NCI-H510A treated with DMSO at 0.1 percent for 48 hours (cell line): ENCODE data around the gene CAMTA1.

ENCODE experiments used
- DNase-seq: peaks from one replicate; lab custom pipeline; 2025; lab: John Stamatoyannopoulos, UW

CAMTA1 gene

DNA sequence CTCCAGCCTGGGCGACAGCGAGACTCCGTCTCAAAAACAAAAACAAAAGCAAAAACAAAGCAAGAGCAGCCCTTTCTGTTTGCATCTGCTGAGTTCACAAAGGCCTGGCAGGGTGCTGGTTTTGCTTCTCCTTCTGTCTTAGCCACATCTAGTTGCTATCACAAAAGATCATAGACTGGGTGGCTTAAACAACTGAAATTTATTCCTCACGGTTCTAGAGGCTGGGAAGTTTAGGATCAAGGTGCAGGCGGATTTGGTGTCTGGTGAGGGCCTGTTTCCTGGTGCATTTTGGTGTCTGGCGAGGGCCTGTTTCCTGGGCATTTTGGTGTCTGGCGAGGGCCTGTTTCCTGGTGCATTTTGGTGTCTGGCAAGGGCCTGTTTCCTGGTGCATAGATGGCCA, 471.3 kb downstream of the CAMTA1 start:
- no peak for DNase-seq

- DNase-seq: peak; percentile 89
Observed at GRCh38 chr1:7257225-7257624, 472.0 kb downstream of the CAMTA1 start.

- peak; percentile 73 for DNase-seq
Observed at GRCh38 chr1:7258589-7259135, 473.4 kb downstream of the CAMTA1 start.

DNA sequence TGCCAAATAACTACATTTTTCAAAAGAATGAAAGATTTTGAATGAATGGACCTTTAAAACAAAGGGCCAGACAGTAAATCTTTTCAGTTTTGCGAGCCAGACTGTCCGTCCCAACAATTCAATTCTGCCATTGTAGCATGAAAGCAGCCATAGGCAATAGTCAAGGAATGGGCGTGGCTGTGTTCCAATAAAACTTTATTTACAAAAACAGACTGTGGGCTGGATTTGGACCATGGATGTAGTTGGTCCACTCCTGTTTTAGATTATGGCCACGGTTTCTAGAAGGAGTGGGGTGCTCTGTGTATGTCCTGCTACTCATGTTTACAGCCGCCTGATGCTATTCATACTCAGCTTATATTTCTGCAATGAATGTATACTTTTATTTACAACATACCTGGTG, 474.7 kb downstream of the CAMTA1 start:
- DNase-seq: no peak

GRCh38 chr1:7261490-7261889, 476.2 kb downstream of the CAMTA1 start:
- DNase-seq: peak; percentile 78

DNA sequence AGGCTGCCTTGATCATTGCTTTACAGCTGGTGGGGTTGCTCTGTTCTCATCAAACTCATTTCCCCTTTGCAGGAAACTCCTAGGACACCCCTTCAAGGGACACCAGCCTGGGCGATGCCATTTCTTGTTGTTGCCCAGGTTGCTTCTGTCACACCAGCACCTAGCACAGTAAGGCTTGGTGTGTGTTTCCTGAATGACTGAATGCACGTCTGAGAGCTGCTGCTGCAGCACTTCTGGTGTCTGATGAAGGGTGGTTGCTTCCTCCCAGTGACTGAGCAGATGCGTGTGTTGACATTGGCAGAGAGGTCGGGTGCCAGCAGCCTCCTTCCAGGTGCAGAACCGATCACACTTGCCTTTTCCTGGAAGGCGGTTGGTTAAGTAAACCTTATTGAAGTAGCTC, 477.4 kb downstream of the CAMTA1 start:
- DNase-seq: peak; percentile 99

DNA sequence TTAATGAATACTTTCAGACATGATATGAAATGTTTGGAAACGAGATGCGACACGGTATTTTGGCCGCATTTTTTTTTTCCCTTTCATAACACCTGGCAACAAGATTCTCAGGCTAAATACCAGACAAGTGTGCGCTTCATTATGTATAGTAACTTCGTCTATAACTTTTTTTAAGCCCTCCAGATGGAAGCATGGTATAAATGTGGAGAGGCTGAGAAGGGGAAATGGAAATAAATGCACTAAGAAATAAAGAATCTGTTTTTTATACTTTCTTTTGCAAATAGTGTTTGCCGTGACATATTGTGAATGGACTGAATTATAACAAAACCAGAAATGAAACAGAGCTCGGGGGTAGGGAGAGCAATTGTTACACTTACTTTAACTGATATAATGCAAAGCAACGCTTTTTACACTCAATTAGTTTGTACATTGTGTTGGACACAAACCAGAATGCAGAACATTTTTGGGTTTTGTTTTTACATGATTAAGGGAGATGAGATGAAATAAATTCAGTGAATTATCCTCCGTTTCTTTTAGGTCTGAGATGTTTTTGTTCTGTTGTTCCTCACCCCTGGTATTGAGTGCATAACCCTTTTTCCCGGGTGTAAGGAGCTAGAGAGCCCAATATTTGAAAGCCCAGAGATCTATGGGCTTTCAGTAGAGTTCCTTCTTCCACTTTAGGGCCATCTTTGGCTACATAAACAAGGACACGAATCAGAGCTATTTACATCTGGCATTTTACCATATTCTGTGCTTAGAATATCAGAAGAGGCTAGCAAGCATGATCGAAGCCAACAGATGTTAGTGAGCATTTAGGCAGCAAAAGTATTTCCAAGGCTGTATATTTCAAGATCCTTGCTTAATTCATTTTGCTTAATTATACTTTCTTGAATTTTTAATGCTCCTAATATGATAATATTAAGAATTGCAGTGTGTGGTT, 478.0 kb downstream of the CAMTA1 start:
- DNase-seq: peak; percentile 80

- DNase-seq: peak; percentile 53
Observed at GRCh38 chr1:7264101-7264500, 478.8 kb downstream of the CAMTA1 start.

GRCh38 chr1:7265771-7266371, 480.6 kb downstream of the CAMTA1 start:
- peak; percentile 99 for DNase-seq

- DNase-seq: no peak
Observed at GRCh38 chr1:7266561-7266960, 481.3 kb downstream of the CAMTA1 start.

DNA sequence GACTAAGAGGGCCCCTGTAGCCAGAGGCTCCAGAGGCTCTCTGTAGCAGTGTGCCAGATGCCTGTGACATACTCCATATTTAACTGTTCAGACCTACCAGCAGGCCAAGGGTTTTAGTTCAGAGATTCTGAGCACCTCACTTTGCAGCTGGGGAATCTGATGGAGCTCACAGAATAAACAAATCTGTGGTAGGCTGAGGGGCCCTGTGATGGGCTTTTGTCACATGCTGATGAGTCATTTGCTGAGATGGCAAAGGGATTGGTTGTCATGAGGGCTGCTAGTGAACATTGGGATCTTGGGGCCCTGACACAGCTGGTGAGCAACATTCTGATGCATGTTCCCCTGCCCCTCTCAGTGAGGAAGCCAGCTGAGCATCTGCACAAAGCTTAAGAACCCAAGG, 482.2 kb downstream of the CAMTA1 start:
- peak; percentile 58 for DNase-seq

GRCh38 chr1:7268983-7269382, 483.7 kb downstream of the CAMTA1 start:
- DNase-seq: no peak

GRCh38 chr1:7269525-7269924, 484.3 kb downstream of the CAMTA1 start:
- no peak for DNase-seq

DNA sequence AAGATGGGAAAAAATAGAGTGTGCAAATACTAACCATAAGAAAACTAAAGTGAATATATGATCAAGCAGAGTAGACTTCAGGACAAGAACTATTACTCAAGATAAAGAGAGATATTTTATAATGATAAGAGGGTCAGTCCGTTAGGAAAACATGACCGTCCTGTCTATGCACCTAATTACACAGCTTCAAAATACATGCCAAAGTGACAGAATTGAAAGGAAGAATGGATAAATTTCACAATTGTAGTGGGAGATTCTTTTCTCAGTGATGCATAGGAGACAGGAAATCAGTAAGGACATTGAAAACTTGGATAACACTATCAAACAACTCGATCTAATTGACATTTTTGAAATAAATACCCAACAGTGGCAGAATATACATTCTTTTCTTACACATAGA, 489.0 kb downstream of the CAMTA1 start:
- DNase-seq: no peak

DNA sequence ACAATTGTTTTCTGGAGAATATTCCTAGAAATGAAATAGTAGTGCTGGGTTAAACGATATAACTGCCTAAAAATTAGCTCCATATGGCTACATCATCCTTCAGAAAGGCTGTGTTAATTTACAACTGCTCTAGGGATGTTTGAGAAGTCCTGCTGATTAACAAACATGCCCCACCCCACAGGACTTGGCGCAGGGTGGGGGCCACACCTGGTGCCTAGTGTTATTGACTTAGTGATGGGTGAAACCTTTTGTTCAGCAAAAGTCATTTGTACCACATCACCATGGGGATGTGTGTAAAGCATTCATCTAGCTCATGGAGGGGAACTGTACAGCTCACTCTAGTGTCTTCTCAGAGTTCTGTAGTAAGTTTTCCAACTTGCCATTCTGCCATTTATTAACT, 492.8 kb downstream of the CAMTA1 start:
- peak; percentile 98 for DNase-seq

DNA sequence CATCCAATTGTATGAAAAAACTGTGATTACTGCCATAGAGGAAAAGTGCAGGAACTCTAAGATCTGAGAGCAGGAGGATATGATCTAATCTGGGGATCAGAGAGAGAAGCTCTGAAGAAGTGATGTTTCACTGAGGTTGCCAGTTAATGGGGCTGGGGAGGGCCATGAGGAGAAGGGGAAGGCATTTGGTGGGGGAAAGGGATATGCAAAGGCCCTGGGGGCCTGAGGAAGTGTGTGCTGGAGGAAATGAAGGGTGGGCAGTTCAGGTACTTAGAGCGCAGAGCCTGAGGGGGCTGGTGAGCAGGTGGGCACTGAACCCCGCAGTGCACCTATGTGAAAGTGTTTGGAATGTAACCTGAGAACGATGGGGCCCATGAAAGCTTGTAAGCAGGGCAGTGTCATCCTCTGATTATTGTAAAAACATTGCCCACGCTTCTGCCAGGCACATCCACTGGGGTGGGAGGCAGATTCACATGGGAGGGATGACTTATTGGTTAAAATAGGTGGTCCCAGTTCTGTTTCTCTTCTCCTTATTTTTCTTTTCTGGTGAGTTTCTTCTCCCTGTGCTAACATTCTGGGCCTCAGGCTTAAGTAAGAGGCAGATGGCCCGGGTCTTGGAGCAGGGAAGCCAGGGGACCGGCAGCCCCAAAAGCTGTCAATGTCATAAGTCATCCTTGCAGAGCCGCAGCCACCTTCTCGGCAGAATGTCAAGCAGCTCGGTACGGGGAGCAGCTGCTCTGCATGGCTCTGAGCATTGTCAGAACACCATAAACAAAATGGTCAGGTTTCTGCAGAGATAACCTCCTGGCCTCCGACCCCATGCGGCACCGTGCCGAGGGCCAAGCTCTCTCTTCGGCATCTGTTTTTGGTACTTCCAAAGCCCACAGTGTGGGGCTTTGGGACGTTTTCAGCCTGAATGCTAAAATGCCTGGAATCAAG, 493.8 kb downstream of the CAMTA1 start:
- peak; percentile 92 for DNase-seq

- peak; percentile 81 for DNase-seq
Observed at GRCh38 chr1:7279769-7280168, 494.5 kb downstream of the CAMTA1 start.

DNA sequence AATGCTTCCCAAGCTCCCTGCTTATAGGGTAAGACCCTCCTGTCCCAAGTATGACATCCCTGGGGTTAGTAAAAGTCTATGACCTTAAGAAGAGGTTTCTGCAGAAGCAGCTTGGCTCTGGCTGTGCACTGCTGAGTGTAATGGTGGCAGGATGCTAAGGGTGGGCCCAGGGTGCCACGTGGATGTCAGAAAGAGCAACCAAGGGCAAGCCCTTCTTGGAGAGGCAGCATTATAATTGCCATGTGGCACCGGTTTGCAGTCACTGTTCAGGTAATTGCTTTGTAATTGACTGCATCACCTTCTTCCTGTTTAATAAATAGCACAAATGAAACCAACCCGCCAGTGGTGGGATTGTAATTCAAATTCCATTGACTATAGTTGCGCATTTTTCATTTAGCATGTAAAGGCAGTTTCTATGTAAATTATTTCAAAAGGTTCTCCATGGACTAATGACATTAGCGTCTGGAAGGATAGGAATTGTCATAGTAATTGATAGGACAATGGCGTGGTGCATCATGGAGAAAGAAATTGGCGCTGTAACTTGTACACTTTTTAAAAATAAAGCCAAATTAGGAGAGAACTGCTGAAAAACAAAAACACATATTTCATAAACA, 495.2 kb downstream of the CAMTA1 start:
- peak; percentile 54 for DNase-seq

- DNase-seq: no peak
Observed at GRCh38 chr1:7281821-7282220, 496.6 kb downstream of the CAMTA1 start.

DNA sequence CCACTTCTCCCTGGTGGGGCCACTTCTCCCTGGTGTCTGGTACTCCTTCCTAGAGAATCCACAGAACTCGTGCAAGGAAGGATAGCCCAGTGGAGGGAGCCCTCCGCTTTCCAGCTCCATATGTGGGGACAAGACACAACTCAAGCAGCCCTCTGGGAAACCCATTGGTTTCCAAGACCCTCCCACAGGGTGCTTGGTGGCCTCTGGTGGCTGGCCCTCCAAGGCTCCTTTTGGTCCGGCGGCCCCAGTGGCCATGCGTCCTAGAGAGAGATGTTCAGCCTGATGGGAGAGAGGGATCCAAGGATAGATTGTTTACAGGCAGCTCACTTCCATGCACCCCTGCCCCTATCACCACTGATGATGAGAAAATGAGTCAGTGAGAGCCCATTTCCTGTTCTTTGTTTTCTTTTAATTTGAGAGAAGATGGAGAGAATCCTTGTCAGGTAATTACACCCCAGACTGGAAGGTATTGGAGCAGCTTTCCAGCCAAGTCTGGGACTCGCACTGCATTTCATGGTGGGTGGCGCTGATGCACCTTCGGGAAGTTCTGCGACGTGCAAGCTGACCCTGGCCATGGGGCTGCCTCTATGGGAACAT, 499.7 kb downstream of the CAMTA1 start:
- DNase-seq: no peak

DNA sequence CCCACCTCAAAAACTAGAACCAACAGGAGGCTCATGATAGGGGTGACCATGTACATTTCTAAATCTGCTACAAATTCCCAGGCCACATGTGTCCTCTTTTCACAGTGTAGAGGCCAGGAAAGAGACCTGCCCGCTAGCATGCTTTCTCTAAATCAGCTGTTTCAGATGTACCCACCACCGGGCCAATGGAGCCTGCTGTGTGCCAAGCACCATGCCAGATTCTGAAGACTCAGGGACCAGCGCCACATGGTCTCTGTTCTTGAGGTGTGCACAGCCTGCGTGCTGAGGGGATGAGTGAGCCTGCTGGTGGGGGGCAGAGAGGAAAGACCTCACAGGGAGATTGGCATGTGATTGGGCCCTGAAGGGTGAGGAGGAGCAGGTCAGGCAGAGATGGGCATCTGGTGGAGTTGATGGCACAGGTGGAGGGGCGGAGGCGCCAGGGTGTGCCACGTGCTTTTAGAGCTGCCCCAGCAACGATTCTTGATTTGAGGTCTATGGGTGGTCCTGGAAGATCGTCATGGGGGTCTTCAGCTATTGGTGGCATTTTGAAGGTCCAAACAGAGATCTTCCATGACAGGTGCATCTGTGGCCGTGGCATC, 500.7 kb downstream of the CAMTA1 start:
- no peak for DNase-seq
